Gastrocnemius medialis (tissue), 4 donors: ENCODE results near the gene SETBP1.

ENCODE experiments used
- POLR2A ChIP-seq, 2 donors: fragments of 450-650 bp; IDR thresholded peaks; one replicate each; pipeline ENCODE4 v1.6.1; 2017; ENCODE audit warnings: antibody characterized with exemption in 2 of 2, mild to moderate bottlenecking in 2 of 2, moderate library complexity in 2 of 2
- TF ChIP-seq, protein P1 (sequence below), 5 experiments: fragments of 450-650 bp in 3 of 5; fragments of 200-600 bp in 2 of 5; sonication (generic) in 2 of 5; IDR thresholded peaks in 4 of 5; conservative IDR thresholded peaks in 1 of 5; 1 replicate in 4 of 5; 2 replicates in 1 of 5; pipeline ENCODE4 v1.5.1; 2016 to 2019; ENCODE audit warnings: antibody characterized with exemption in 5 of 5, mild to moderate bottlenecking in 3 of 5, moderate library complexity in 3 of 5

DNA sequence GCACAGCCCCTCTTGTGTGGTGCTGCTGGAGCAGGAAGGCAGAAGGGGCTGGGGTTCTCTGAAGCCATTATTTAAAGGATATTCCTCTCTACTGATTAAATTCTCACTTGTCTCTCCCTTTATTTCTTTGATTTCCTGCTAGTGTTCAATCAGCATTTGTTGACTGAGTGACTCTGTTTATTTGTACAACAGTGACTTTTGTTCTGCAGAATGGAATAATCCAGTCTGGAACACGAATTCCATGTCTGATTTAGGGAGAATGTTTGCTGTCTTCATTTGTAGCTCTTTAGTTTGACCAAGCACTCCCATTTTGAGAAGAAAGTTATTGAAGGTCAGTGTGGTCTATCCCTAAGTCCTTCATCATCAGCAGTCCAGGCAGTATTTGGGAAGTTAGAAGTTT is 141.2 kb downstream of the SETBP1 start:
- TF ChIP-seq, protein P1, sequence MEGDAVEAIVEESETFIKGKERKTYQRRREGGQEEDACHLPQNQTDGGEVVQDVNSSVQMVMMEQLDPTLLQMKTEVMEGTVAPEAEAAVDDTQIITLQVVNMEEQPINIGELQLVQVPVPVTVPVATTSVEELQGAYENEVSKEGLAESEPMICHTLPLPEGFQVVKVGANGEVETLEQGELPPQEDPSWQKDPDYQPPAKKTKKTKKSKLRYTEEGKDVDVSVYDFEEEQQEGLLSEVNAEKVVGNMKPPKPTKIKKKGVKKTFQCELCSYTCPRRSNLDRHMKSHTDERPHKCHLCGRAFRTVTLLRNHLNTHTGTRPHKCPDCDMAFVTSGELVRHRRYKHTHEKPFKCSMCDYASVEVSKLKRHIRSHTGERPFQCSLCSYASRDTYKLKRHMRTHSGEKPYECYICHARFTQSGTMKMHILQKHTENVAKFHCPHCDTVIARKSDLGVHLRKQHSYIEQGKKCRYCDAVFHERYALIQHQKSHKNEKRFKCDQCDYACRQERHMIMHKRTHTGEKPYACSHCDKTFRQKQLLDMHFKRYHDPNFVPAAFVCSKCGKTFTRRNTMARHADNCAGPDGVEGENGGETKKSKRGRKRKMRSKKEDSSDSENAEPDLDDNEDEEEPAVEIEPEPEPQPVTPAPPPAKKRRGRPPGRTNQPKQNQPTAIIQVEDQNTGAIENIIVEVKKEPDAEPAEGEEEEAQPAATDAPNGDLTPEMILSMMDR (IDR thresholded peaks at IDR 0.05 in 4 of 5, conservative IDR thresholded peaks at IDR 0.05 in 1 of 5): no peak
- TF ChIP-seq POLR2A (IDR thresholded peaks at IDR 0.05): no peak
